Lung microvascular endothelial cell (primary cell): ENCODE results near the gene AGMO. TPM values are rescaled to one million over a fixed set of nuclear protein-coding genes. Genes with fewer than 3 reads are reported as not detected.
A peak's percentile ranks its signal among the peaks of the same experiment; 100 is the strongest.
"Not testable (repeated sequence)": the region's sequence is repeated elsewhere in the genome, so short reads cannot be mapped to it uniquely, and the experiment has no call there.

ENCODE experiments used
- DNase-seq, 2 donors: peaks; one replicate each; pipeline versions ENCODE4 v3.0.0 to v3.0.0-alpha.2; 2010; ENCODE audit warnings: low read depth in 2 of 2
- total RNA-seq: library from RNA; depleted of rRNA; stranded (reverse); fragments of >200 nt; gene quantifications from 2 replicates; pipeline ENCODE4 v1.2.1, GENCODE V29; 2014

AGMO gene
- total RNA-seq, 1 donor from 2014 or later = 0.40 TPM

- no peak for DNase-seq
Measured at GRCh38 chr7:15559416-15559928, 2.3 kb downstream of the AGMO start.

- DNase-seq = no peak
Measured at GRCh38 chr7:15558756-15559155, 3.1 kb downstream of the AGMO start.

- no peak for DNase-seq
Measured at GRCh38 chr7:15557686-15558085, 4.1 kb downstream of the AGMO start.

- no peak for DNase-seq
Measured at GRCh38 chr7:15557186-15557585, 4.6 kb downstream of the AGMO start.

- DNase-seq = no peak
Measured at GRCh38 chr7:15556339-15557105, 5.3 kb downstream of the AGMO start.

- peak; percentile 6 to 44 for DNase-seq
Measured at GRCh38 chr7:15555381-15555859, 6.4 kb downstream of the AGMO start.

- no peak for DNase-seq
Measured at GRCh38 chr7:15554744-15555143, 7.1 kb downstream of the AGMO start.

- no peak for DNase-seq
Measured at GRCh38 chr7:15554081-15554480, 7.7 kb downstream of the AGMO start.

- DNase-seq = not testable (repeated sequence)
Measured at GRCh38 chr7:15547320-15547719, 14.5 kb downstream of the AGMO start.

- no peak for DNase-seq
Measured at GRCh38 chr7:15546272-15546792, 15.5 kb downstream of the AGMO start.

- no peak for DNase-seq
Measured at GRCh38 chr7:15544050-15544449, 17.8 kb downstream of the AGMO start.

GRCh38 chr7:15543256-15543655 is 18.6 kb downstream of the AGMO start:
- DNase-seq = no peak

GRCh38 chr7:15527648-15528047 is 34.2 kb downstream of the AGMO start:
- DNase-seq = no peak

GRCh38 chr7:15525652-15526263 is 36.1 kb downstream of the AGMO start:
- no peak for DNase-seq

GRCh38 chr7:15524077-15524476 is 37.7 kb downstream of the AGMO start:
- no peak for DNase-seq

- DNase-seq = not testable (repeated sequence)
Measured at GRCh38 chr7:15517865-15518264, 44.0 kb downstream of the AGMO start.

GRCh38 chr7:15515252-15515651 is 46.6 kb downstream of the AGMO start:
- DNase-seq = peak in 1 of 2 donors; percentile 24

- DNase-seq = peak; percentile 23 to 50
Measured at GRCh38 chr7:15508258-15508657, 53.6 kb downstream of the AGMO start.

GRCh38 chr7:15507708-15508107 is 54.1 kb downstream of the AGMO start:
- DNase-seq = peak in 1 of 2 donors; percentile 26

- no peak for DNase-seq
Measured at GRCh38 chr7:15507171-15507570, 54.6 kb downstream of the AGMO start.

- DNase-seq = no peak
Measured at GRCh38 chr7:15505761-15506160, 56.1 kb downstream of the AGMO start.

GRCh38 chr7:15504351-15504750 is 57.5 kb downstream of the AGMO start:
- peak; percentile 57 to 64 for DNase-seq
